Effector CD4-positive, alpha-beta T cell (primary cell): ENCODE measurements around the gene MED27.
"Not testable (repeated sequence)": the region's sequence is repeated elsewhere in the genome, so short reads cannot be mapped to it uniquely, and the experiment has no call there.

Source experiments
- DNase-seq: peaks from one replicate; pipeline ENCODE4 v3.0.0-alpha.2; 2020

Gene MED27

GRCh38 chr9:132075853-132076252 lies 3.8 kb downstream of the MED27 start:
- DNase-seq: no peak

- DNase-seq: no peak
Measured at GRCh38 chr9:132074736-132075135, 4.9 kb downstream of the MED27 start.

GRCh38 chr9:132071847-132072507 lies 7.7 kb downstream of the MED27 start:
- no peak for DNase-seq

- no peak for DNase-seq
Measured at GRCh38 chr9:132069046-132069898, 10.4 kb downstream of the MED27 start.

- DNase-seq: no peak
Measured at GRCh38 chr9:132068605-132069004, 11.1 kb downstream of the MED27 start.

GRCh38 chr9:132066511-132066910 lies 13.2 kb downstream of the MED27 start:
- no peak for DNase-seq

GRCh38 chr9:132066057-132066456 lies 13.6 kb downstream of the MED27 start:
- no peak for DNase-seq

- DNase-seq: no peak
Measured at GRCh38 chr9:132063281-132063680, 16.4 kb downstream of the MED27 start.

- no peak for DNase-seq
Measured at GRCh38 chr9:132062806-132063205, 16.9 kb downstream of the MED27 start.

- no peak for DNase-seq
Measured at GRCh38 chr9:132061526-132061925, 18.1 kb downstream of the MED27 start.

GRCh38 chr9:132059361-132059760 lies 20.3 kb downstream of the MED27 start:
- no peak for DNase-seq

- DNase-seq: not testable (repeated sequence)
Measured at GRCh38 chr9:132058226-132058625, 21.4 kb downstream of the MED27 start.

GRCh38 chr9:132056717-132057560 lies 22.7 kb downstream of the MED27 start:
- DNase-seq: no peak

GRCh38 chr9:132055756-132056155 lies 23.9 kb downstream of the MED27 start:
- no peak for DNase-seq

GRCh38 chr9:132054024-132054423 lies 25.6 kb downstream of the MED27 start:
- DNase-seq: no peak

- DNase-seq: no peak
Measured at GRCh38 chr9:132049900-132050299, 29.8 kb downstream of the MED27 start.

GRCh38 chr9:132049323-132049882 lies 30.3 kb downstream of the MED27 start:
- no peak for DNase-seq

- no peak for DNase-seq
Measured at GRCh38 chr9:132048201-132048600, 31.5 kb downstream of the MED27 start.

- DNase-seq: no peak
Measured at GRCh38 chr9:132046456-132046855, 33.2 kb downstream of the MED27 start.

GRCh38 chr9:132044176-132044875 lies 35.3 kb downstream of the MED27 start:
- DNase-seq: no peak

- DNase-seq: no peak
Measured at GRCh38 chr9:132043708-132044107, 36.0 kb downstream of the MED27 start.

GRCh38 chr9:132042324-132042723 lies 37.3 kb downstream of the MED27 start:
- DNase-seq: no peak
